Activated CD4-positive, alpha-beta T cell treated with anti-CD3 and anti-CD28 coated beads for 4 hours (primary cell): Measurements from ENCODE around the gene FCER2.
"Not testable (repeated sequence)": the region's sequence is repeated elsewhere in the genome, so short reads cannot be mapped to it uniquely, and the experiment has no call there.

ENCODE experiments used
- DNase-seq, 2 donors: peaks; one replicate each; pipeline ENCODE4 v3.0.0-alpha.2; 2020

Gene FCER2, protein sequence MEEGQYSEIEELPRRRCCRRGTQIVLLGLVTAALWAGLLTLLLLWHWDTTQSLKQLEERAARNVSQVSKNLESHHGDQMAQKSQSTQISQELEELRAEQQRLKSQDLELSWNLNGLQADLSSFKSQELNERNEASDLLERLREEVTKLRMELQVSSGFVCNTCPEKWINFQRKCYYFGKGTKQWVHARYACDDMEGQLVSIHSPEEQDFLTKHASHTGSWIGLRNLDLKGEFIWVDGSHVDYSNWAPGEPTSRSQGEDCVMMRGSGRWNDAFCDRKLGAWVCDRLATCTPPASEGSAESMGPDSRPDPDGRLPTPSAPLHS

DNA sequence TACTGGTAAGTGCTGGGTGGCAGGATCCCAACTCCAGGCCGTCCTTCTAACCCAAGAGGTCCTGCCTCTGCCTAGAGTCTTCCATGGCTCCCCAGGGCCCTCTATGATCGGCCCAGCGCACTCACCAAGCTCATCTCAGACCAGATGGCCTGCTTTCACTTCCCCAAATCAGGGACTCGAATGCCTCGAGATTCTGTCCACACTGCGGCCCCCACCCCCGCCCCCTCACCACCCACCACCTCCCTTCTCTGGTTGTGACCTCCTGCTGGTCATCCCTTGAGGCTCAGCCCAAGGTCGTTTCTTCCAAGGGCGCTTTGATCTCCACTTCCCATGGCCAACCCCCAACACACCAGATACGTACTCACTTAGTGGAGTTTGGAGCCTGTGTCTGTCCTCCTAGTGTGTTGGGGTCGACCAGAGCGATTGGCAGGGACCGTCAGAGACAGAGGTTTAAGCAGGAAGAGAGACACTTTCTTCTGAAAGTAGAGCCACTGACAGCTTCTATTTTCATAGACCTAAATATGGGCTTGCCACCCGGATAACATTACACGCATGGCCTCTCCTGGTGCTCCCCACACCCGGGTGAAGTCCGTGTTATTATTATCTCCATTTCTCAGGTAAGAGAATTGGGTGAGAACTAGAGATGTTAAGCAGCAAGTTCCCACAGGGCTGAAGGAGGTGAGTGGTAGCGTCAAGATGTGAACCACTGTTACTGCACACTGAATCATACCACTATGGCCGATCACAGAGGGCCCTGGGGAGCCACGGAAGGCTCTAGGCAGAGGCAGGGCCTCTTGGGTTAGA is at the start of gene FCER2:
Gene FCER2, minus strand, starts transcription at position 478 of the 804 bp plus-strand sequence. CDS start 2,371 bp downstream, outside the sequence.
- no peak for DNase-seq

GRCh38 chr19:7751157-7751783 is 49.3 kb upstream of the FCER2 start:
- DNase-seq, result peak; percentile 33 to 45

DNA sequence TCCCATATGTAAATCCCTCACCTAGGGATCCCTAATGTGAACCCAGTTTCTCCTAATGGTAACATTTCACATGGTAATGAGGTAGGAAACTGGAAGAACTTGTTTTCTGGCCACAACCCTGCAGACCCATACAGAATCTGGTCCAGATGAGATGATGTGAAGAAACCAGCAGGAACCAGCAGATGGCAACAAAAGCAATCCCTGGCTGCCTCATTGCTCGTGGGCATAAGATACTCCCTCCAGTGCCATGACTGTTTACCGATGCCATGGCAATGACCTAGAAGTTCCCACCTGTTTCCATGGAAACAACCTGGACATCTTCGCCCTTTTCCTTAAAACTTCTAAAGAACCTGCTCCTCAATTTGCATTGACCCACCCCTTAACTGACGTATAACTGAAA is 46.8 kb upstream of the FCER2 start:
- DNase-seq, result no peak

GRCh38 chr19:7748171-7748570 is 46.2 kb upstream of the FCER2 start:
- no peak for DNase-seq

DNA sequence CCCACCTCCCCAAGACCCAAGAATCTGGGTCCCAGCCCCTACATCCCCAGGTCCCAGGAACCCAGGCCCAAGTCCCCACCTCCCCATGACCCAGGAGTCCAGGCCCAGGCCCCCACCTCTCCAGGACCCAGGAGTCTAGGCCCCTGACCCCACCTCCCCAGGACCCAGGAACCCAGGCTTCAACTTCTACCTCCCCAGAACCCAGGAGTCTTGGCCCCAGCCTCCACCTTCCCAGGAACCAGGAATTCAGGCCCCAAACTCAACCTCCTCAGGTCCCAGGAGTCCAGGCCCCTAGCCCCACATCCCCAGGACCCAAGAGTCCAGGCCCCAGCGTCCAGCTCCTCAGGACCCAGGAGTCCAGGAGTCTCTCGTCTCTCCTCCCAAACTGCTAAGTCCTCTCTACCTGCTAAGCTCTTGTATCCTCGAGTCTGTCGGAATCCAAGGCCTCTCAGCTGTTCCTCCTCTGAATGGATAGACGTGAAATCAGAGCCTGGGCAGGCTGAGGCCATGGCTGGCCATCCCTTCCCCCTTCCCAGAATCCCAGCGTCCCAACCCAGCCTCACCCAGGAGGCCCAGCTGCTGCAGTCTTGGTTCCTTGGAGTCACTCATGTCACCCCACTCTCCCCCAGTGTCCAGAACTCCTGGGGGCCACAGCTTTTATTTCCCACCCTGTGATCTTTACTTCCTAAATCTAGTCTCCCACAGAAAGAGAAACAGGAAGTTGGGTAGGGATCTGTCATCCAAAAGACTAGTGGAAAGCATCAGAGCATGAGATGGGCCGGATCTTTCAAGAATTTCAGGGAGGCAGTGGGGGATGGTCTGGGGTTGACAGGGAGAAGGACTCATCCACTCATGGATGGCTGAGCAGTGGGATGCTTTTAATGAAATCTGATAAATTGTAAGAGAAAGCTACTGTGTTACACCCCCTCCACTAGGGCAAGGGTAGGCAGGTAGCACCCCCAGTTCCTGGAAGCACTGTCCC is 45.3 kb upstream of the FCER2 start, which contains the start of gene CD209:
Gene CD209, minus strand, starts transcription at position 632 of the 982 bp plus-strand sequence. Its CDS starts 23 bp downstream, at position 609.
- no peak for DNase-seq

DNA sequence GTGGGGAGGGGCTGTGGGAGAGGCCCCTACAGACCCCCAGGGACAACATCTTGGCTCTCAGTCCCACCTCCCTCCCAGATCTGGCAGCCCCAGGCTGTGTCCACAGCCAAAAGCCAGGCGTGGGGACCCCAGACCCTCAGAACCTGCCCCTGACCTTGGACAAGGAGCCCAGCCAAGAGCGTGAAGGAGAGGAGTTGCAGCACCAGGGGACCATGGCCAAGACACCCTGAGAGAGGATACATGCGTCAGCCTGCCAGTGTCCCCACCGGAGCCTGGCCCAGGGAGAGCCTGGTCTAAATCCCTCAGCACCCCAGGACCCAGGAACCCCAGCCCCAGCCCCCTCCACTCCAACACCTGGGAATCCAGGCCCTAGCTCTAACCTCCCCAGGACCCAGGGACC is 44.4 kb upstream of the FCER2 start:
- not testable (repeated sequence) for DNase-seq

DNA sequence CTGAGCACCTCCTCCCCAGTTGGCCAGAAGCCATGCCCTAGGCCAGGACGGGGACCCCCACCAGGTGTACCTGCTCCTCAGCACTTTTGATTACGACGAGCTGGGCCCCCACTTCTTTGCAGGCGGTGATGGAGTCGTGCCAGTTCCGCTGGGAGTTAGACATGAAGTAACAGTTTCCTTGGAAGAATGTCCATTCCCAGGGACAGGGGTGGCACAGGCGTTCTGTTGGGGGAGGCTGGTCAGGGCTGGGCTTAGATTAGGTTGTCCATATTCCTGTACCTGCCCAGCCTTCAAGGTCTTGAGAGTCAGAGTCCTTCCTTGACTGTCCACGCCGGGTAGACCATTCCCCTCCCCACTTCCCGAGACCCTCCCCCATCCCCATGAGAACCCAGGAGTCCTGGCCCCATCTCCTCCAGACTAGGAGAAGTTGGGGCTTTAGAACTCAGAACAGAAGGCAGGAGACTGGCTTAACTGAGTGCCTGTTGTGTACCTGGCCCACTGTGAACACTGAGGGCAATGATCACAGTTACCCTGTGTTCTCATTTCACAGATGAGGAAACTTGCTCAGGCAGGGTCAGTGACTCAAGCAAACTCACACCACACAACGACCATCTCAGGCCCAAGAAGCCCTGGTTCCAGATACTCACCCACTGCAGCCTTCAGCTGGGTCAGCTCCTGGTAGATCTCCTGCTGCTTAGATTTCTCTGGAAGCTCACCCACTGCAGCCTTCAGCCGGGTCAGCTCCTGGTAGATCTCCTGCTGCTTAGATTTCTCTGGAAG is 43.1 kb upstream of the FCER2 start:
- no peak for DNase-seq

- DNase-seq, result no peak
Measured at GRCh38 chr19:7744199-7744786, 42.4 kb upstream of the FCER2 start.

- peak in 1 of 2 donors; percentile 15 for DNase-seq
Measured at GRCh38 chr19:7743425-7743841, 41.5 kb upstream of the FCER2 start.

DNA sequence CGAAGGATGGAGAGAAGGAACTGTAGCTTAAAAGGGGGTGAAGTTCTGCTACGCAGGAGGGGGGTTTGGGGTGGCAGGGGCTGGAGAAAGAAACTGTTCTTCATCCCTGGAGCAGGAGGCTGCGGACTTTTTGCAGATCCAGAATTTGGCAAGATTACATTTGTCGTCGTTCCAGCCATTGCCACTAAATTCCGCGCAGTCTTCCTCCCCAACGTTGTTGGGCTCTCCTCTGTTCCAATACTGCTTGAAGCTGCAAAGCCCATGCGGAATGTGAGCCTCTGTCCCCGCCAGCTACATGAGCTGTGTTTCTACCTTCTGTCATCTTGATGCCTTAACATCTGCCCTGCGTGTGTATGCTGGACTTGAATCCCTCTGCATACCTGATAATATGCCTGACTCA is 41.1 kb upstream of the FCER2 start:
- DNase-seq, result no peak

DNA sequence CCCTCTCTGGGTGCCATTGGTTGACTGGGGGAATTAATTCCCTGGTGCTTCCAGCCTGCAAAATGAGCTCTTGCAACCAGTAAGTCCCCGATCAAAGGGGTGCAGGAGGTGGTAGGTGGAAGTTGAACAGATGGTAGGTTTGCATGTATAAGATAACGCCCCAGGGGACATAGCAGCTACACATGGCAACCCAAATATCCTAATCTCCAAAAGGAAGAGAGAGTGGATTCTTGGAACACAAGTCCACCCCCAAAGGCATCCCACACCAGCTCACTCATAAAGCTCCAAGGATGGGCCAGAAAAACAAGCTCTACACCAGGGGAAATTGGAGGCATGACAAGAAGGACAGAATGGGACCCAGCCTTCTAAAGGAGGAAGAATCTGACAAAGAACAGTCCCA is 40.6 kb upstream of the FCER2 start:
- no peak for DNase-seq

DNA sequence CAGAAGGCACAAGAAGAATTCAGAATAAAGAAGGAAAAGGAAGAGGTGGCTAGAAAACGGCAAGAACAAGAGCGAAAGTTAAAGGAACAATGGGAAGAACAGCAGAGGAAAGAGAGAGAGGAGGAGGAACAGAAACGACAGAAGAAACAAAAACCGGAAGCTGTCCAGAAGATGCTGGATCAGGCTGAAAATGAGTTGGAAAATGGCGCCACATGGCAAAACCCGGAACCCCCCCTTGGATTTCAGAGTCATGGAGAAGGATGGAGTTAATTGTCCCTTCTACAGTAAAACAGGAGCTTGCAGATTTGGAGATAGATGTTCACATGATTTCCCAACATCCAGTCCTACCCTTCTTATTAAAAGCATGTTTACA is 38.7 kb upstream of the FCER2 start:
- DNase-seq, result no peak

DNA sequence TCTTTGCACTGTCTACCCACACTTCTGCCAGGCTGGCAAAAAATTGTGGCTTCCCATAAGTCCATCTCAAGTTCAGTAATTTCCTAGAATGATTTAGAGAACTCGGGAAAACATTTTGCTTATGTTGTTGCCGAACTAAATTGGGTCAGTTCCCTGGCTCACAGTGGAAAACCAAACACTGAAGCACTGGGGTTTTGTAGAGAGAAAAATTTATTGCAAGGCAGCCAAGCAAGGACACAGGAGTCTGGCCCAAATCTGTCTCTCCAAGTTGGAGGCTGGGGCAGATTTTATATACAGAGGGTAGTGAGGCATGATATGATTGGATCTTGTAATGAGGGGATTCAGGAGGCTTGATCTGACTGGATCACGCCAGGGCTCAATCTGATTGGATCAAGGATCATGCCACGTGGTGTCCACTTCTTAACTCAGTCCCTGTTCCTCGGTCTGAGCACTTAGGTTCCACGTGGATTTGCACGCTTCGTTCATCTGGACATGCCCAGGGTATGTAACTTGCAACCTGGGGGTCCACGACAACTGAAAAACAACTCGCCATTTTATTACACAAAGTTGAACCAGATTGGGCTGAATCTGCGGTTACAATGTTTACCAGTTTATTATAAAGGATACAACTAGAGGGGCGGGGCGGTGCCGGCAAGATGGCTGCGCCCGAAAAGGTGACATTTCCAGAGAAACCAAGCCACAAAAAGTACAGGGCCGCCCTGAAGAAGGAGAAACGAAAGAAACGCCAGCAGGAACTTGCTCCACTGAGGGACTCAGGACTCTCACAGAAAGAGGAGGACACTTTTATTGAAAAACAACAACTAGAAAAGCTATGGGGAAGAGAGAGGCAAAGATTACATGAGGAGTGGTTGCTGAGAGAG is 38.1 kb upstream of the FCER2 start:
- no peak for DNase-seq

- DNase-seq, result no peak
Measured at GRCh38 chr19:7739211-7739755, 37.4 kb upstream of the FCER2 start.

DNA sequence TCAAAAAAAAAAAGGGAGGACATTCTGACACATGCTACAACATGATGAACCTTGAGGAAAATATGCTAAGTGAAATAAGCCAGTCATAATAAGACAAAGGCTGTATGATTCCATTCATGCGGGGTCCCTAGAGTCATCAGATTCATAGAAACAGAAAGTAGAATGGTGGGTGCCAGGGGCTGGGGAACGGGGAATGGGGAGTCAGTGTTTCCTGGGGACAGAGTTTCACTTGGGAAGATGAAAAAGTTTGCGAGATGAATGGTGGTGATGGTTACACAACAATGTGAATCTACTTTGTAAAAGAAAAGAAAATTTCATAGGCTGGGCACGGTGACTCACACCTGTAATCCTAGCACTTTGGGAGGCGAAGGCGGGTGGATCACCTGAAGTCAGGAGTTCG is 36.1 kb upstream of the FCER2 start:
- DNase-seq, result no peak

GRCh38 chr19:7737215-7737614 is 35.3 kb upstream of the FCER2 start:
- no peak for DNase-seq

DNA sequence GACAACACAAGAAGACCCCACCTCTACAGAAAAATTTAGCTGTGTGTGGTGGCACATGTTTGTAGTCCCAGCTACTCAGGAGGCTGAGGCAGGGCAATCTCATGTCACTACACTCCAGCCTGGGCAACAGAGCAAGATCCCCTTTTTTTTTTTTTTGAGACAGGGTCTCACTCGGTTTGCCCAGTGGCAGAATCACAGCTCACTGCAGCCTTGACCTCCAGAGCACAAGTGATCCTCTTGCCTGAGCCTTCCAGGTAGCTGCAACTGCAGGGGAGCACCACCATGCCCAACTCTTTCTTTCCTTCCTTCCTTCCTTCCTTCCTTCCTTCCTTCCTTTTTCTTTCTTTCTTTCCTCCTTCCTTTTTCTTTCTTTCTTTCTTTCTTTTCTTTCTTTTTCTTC is 34.2 kb upstream of the FCER2 start:
- no peak for DNase-seq

GRCh38 chr19:7734220-7735203 is 32.6 kb upstream of the FCER2 start:
- no peak for DNase-seq

GRCh38 chr19:7733376-7733775 is 31.4 kb upstream of the FCER2 start:
- DNase-seq, result no peak
